ENCODE data around the gene CCL3. TPM values are rescaled to one million over a fixed set of nuclear protein-coding genes. Genes with fewer than 3 reads are reported as not detected.
"Not testable (repeated sequence)": the region's sequence is repeated elsewhere in the genome, so short reads cannot be mapped to it uniquely, and the experiment has no call there.

The CCL3 gene
- total and polyA plus RNA-seq, 9 donors: 0.57 to 9.3 (median 3.3) TPM

- 63 to 80% (median 76%) methylated on average over 1 of the region's 1 CpG for WGBS, 3 donors
Measured at GRCh38 chr17:36094232-36094631, 4.3 kb upstream of the CCL3 start.

GRCh38 chr17:36092715-36093114, 2.8 kb upstream of the CCL3 start:
- H3K4me3 ChIP-seq; intact Hi-C loops (cut with DNase I); DNase-seq; H3K27me3 ChIP-seq; H3K4me1 ChIP-seq (ENCODE audit: insufficient read depth); H3K36me3 ChIP-seq; H3K9me3 ChIP-seq; H3K27ac ChIP-seq: not testable (repeated sequence)
- 75 to 79% (median 75%) methylated on average over 6 of the region's 6 CpGs for WGBS, 3 donors

More at GRCh38 chr17:36094232-36094631, 4.3 kb upstream of the CCL3 start:
- no peaks in the 10 kb centered on the region for H3K9me3 ChIP-seq
- intact Hi-C loops (cut with DNase I): no loop called here
- TF ChIP-seq CTCF (IDR thresholded peaks at IDR 0.05) (no peak), EP300 (IDR thresholded peaks at IDR 0.05) (no peak), POLR2A (IDR thresholded peaks at IDR 0.05) (no peak)
- no peaks in the 10 kb centered on the region for H3K4me1 ChIP-seq (ENCODE audit: insufficient read depth)
- H3K27me3 ChIP-seq: no peaks in the 10 kb centered on the region
- H3K36me3 ChIP-seq: no peaks in the 10 kb centered on the region
- DNase-seq: no peak
- H3K27ac ChIP-seq: no peak overlapping the region
- no peak overlapping the region for H3K4me3 ChIP-seq

- H3K36me3 ChIP-seq: no peaks in the 10 kb centered on the region
- no peaks in the 10 kb centered on the region for H3K9me3 ChIP-seq
- no peak overlapping the region for H3K27ac ChIP-seq
- intact Hi-C loops (cut with DNase I): no loop called here
- 51 to 62% (median 57%) methylated on average over 4 of the region's 4 CpGs for WGBS, 3 donors
- H3K4me1 ChIP-seq (ENCODE audit: insufficient read depth): no peaks in the 10 kb centered on the region
- DNase-seq: no peak
- H3K4me3 ChIP-seq: no peak overlapping the region
- H3K27me3 ChIP-seq: no peaks in the 10 kb centered on the region
- TF ChIP-seq EP300 (IDR thresholded peaks at IDR 0.05) (no peak), CTCF (IDR thresholded peaks at IDR 0.05) (no peak), POLR2A (IDR thresholded peaks at IDR 0.05) (no peak)
Measured at GRCh38 chr17:36092230-36092629, 2.3 kb upstream of the CCL3 start.

- Histone ChIP-seq H3K4me3 (no peak overlapping the region), H3K36me3 (no peaks in the 10 kb centered on the region), H3K27ac (no peak overlapping the region), H3K27me3 (no peaks in the 10 kb centered on the region), H3K9me3 (no peaks in the 10 kb centered on the region), H3K4me1 (ENCODE audit: insufficient read depth) (no peaks in the 10 kb centered on the region)
- 69 to 73% (median 69%) methylated on average over 4 of the region's 4 CpGs for WGBS, 3 donors
- no peak for TF ChIP-seq EP300 (IDR thresholded peaks at IDR 0.05)
- TF ChIP-seq CTCF (IDR thresholded peaks at IDR 0.05): no peak
- no peak for TF ChIP-seq POLR2A (IDR thresholded peaks at IDR 0.05)
- DNase-seq: no peak
- intact Hi-C loops (cut with DNase I): loop anchor here in 1 of 4 donors (5.0 kb wide), 1 partner anchor 1192 kb away; no protein-coding TSS in a partner anchor
Measured at GRCh38 chr17:36089339-36089865, 541 bp downstream of the CCL3 start.

GRCh38 chr17:36088670-36089338, 1.1 kb downstream of the CCL3 start:
- intact Hi-C loops (cut with DNase I): loop anchor here in 1 of 4 donors (5.0 kb wide), 1 partner anchor 1192 kb away; no protein-coding TSS in a partner anchor
- H3K4me3 ChIP-seq: no peak overlapping the region
- DNase-seq: no peak
- H3K27me3 ChIP-seq: no peaks in the 10 kb centered on the region
- no peak for TF ChIP-seq CTCF (IDR thresholded peaks at IDR 0.05)
- TF ChIP-seq POLR2A (IDR thresholded peaks at IDR 0.05): no peak
- no peak for TF ChIP-seq EP300 (IDR thresholded peaks at IDR 0.05)
- H3K4me1 ChIP-seq (ENCODE audit: insufficient read depth): no peaks in the 10 kb centered on the region
- 70 to 82% (median 79%) methylated on average over 14 of the region's 14 CpGs for WGBS, 3 donors
- H3K36me3 ChIP-seq: no peaks in the 10 kb centered on the region
- H3K27ac ChIP-seq: no peak overlapping the region
- H3K9me3 ChIP-seq: no peaks in the 10 kb centered on the region

GRCh38 chr17:36087897-36088572, 1.9 kb downstream of the CCL3 start:
- not testable (repeated sequence) for H3K9me3 ChIP-seq; H3K36me3 ChIP-seq; H3K27me3 ChIP-seq; H3K27ac ChIP-seq; H3K4me1 ChIP-seq (ENCODE audit: insufficient read depth); H3K4me3 ChIP-seq; DNase-seq
- WGBS, 3 donors: 78 to 83% (median 79%) methylated on average over 9 to 10 of the region's 10 CpGs
- intact Hi-C loops (cut with DNase I): loop anchor here in 1 of 4 donors (5.0 kb wide), 1 partner anchor 1191 kb away; no protein-coding TSS in a partner anchor

- not testable (repeated sequence) for H3K4me1 ChIP-seq (ENCODE audit: insufficient read depth); H3K4me3 ChIP-seq; H3K27me3 ChIP-seq; H3K36me3 ChIP-seq; DNase-seq; H3K27ac ChIP-seq; H3K9me3 ChIP-seq
- 91 to 100% (median 95%) methylated on average over 1 to 3 of the region's 3 CpGs for WGBS, 3 donors
- intact Hi-C loops (cut with DNase I): loop anchor here in 1 of 4 donors (5.0 kb wide), 1 partner anchor 1190 kb away; no protein-coding TSS in a partner anchor
Measured at GRCh38 chr17:36087471-36087870, 2.5 kb downstream of the CCL3 start.

Measured in ovary (tissue), 9 donors.